ENCODE results near the gene HSPB1. TPM values are rescaled to one million over a fixed set of nuclear protein-coding genes. Genes with fewer than 3 reads are reported as not detected.

HSPB1 gene
- total and polyA plus RNA-seq, 2 experiments from 2014 or later: 48.1 to 437 TPM

- H3K4me1 Mint-ChIP-seq: peaks cover 44% of the 10 kb centered on the region
- H4K20me1 ChIP-seq (replicated peaks; ENCODE audit: insufficient read depth): peaks cover 97% of the 10 kb centered on the region
- no peak for ATAC-seq
- peaks cover 100% of the 10 kb centered on the region for H3K79me2 ChIP-seq (replicated peaks; ENCODE audit: insufficient read depth)
- H3K27me3 ChIP-seq (ENCODE audit: insufficient read depth): no peaks in the 10 kb centered on the region
- H3K4me3 ChIP-seq: no peak overlapping the region
- TF ChIP-seq ETS1 (IDR thresholded peaks at IDR 0.05) (no peak), EZH2phosphoT487 (IDR thresholded peaks at IDR 0.05; ENCODE audit: unreplicated experiment) (no peak), EZH2 (IDR thresholded peaks at IDR 0.05; ENCODE audit: low read depth, unreplicated experiment) (no peak), CTCF (conservative IDR thresholded peaks at IDR 0.05; ENCODE audit: low read depth in 2 of 2) (no peak), POLR2AphosphoS5 (IDR thresholded peaks at IDR 0.05; ENCODE audit: low read depth) (no peak), NANOG (IDR thresholded peaks at IDR 0.05; ENCODE audit: borderline replicate concordance) (no peak), ZNF331 (CRISPR knock-in tag; IDR thresholded peaks at IDR 0.05; ENCODE audit: low read depth) (no peak)
- peaks cover 80% of the 10 kb centered on the region for H3K36me3 Mint-ChIP-seq (ENCODE audit: low read depth)
- peaks cover 12% of the 10 kb centered on the region for H3F3A ChIP-seq (replicated peaks; ENCODE audit: low read depth)
- peak overlapping the region; percentile 80 for H3K27ac ChIP-seq (ENCODE audit: low read depth)
- H3K4me1 ChIP-seq (ENCODE audit: insufficient read depth): peaks cover 16% of the 10 kb centered on the region
- peaks cover 13% of the 10 kb centered on the region for H3K36me3 ChIP-seq (ENCODE audit: insufficient read depth)
- H3K9me3 Mint-ChIP-seq: no peaks in the 10 kb centered on the region
- H3K4me2 ChIP-seq: no peak overlapping the region
- H2AFZ ChIP-seq: no peak overlapping the region
- no peak for DNase-seq (ENCODE audit: low spot score)
- no peak overlapping the region for H3K4me3 Mint-ChIP-seq
- no peaks in the 10 kb centered on the region for H3K9me2 ChIP-seq (ENCODE audit: insufficient read depth)
- peak overlapping the region; percentile 44 for H3K27ac Mint-ChIP-seq
- peaks cover 2% of the 10 kb centered on the region for H3K27me3 Mint-ChIP-seq (ENCODE audit: insufficient read depth, low read depth, poor library complexity)
Measured at GRCh38 chr7:76338298-76339084, 36.0 kb downstream of the HSPB1 start.

- Histone ChIP-seq H3K9me2 (ENCODE audit: insufficient read depth) (no peaks in the 10 kb centered on the region), H2AFZ (no peak overlapping the region), H3K4me3 (no peak overlapping the region), H3K4me2 (no peak overlapping the region), H3K27ac (ENCODE audit: low read depth) (peak overlapping the region; percentile 39), H3K27me3 (ENCODE audit: insufficient read depth) (no peaks in the 10 kb centered on the region), H3K4me1 (ENCODE audit: insufficient read depth) (peaks cover 11% of the 10 kb centered on the region), H3K36me3 (ENCODE audit: insufficient read depth) (peaks cover 32% of the 10 kb centered on the region), H3F3A (replicated peaks; ENCODE audit: low read depth) (peaks cover 3% of the 10 kb centered on the region), H4K20me1 (replicated peaks; ENCODE audit: insufficient read depth) (peaks cover 96% of the 10 kb centered on the region), H3K79me2 (replicated peaks; ENCODE audit: insufficient read depth) (peaks cover 100% of the 10 kb centered on the region)
- Mint-ChIP-seq H3K36me3 (ENCODE audit: low read depth) (peaks cover 88% of the 10 kb centered on the region), H3K27me3 (ENCODE audit: insufficient read depth, low read depth, poor library complexity) (peaks cover 9% of the 10 kb centered on the region), H3K27ac (peak overlapping the region; percentile 89), H3K4me1 (peaks cover 54% of the 10 kb centered on the region), H3K9me3 (no peaks in the 10 kb centered on the region), H3K4me3 (no peak overlapping the region)
- no peak for ATAC-seq
- no peak for DNase-seq (ENCODE audit: low spot score)
- TF ChIP-seq ZNF331 (CRISPR knock-in tag; IDR thresholded peaks at IDR 0.05; ENCODE audit: low read depth) (no peak), EZH2 (IDR thresholded peaks at IDR 0.05; ENCODE audit: low read depth, unreplicated experiment) (no peak), NANOG (IDR thresholded peaks at IDR 0.05; ENCODE audit: borderline replicate concordance) (no peak), STAT1 (IDR thresholded peaks at IDR 0.05; ENCODE audit: unreplicated experiment) (no peak), EZH2phosphoT487 (IDR thresholded peaks at IDR 0.05; ENCODE audit: unreplicated experiment) (no peak), ETS1 (IDR thresholded peaks at IDR 0.05) (no peak), ZNF462 (CRISPR knock-in tag; IDR thresholded peaks at IDR 0.05) (no peak)
Measured at GRCh38 chr7:76340617-76341131, 38.2 kb downstream of the HSPB1 start.
